T-helper 1 cell treated with Interleukin-12 subunit alpha and Interleukin-12 subunit beta and Interleukin-4 antibody, amounts not matched to agents 30 μg/mL and 1 μg/mL, for 36 hours (primary cell): ENCODE measurements around the gene CHST10.
"Not testable (repeated sequence)": the region's sequence is repeated elsewhere in the genome, so short reads cannot be mapped to it uniquely, and the experiment has no call there.

Source experiments
- H3K27ac Mint-ChIP-seq: one replicate; pipeline ENCODE4 v1.8.0; 2021; ENCODE audit warnings: mild to moderate bottlenecking, mixed read lengths
- H3K27me3 Mint-ChIP-seq: one replicate; pipeline ENCODE4 v1.8.0; 2021; ENCODE audit warnings: low read depth, mixed read lengths
- H3K36me3 Mint-ChIP-seq: one replicate; pipeline ENCODE4 v1.8.0; 2021; ENCODE audit warnings: low read depth, mixed read lengths
- H3K4me1 Mint-ChIP-seq: one replicate; pipeline ENCODE4 v1.8.0; 2021; ENCODE audit warnings: low read depth, mixed read lengths
- H3K4me3 Mint-ChIP-seq: one replicate; pipeline ENCODE4 v1.8.0; 2021; ENCODE audit warnings: mild to moderate bottlenecking, moderate library complexity, mixed read lengths
- H3K9me3 Mint-ChIP-seq: one replicate; pipeline ENCODE4 v1.8.0; 2021; ENCODE audit warnings: mixed read lengths

The CHST10 gene

DNA sequence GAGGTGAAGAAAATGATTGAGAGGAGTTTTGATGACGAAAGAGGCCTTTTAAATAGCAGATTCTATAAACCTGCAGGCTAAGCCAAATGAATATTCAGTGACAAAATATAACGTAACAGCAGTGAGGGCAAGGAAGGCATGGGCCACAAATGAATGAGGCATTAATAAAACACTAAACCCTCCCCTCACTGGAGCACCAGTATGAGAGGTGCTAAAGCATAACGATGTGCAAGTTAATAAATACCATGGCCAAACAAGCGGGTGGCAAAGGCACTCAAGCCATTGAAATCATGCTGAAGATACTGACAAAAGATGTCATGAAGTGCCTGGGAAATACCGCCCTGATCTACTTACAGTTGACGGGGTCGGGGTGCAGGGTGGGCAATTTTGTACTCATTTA is 64.9 kb downstream of the CHST10 start:
- no peaks in the 10 kb centered on the region for H3K4me1 Mint-ChIP-seq
- H3K27me3 Mint-ChIP-seq, result peaks cover 17% of the 10 kb centered on the region
- H3K4me3 Mint-ChIP-seq, result no peak overlapping the region
- no peak overlapping the region for H3K27ac Mint-ChIP-seq
- H3K36me3 Mint-ChIP-seq, result no peaks in the 10 kb centered on the region
- H3K9me3 Mint-ChIP-seq, result no peaks in the 10 kb centered on the region

GRCh38 chr2:100350661-100351185 is 66.7 kb downstream of the CHST10 start:
- Mint-ChIP-seq H3K27ac (no peak overlapping the region), H3K27me3 (peaks cover 13% of the 10 kb centered on the region), H3K4me3 (no peak overlapping the region), H3K36me3 (no peaks in the 10 kb centered on the region), H3K9me3 (no peaks in the 10 kb centered on the region), H3K4me1 (no peaks in the 10 kb centered on the region)

- not testable (repeated sequence) for H3K4me3 Mint-ChIP-seq, H3K9me3 Mint-ChIP-seq, H3K4me1 Mint-ChIP-seq, H3K36me3 Mint-ChIP-seq, H3K27ac Mint-ChIP-seq
- peaks cover 25% of the 10 kb centered on the region for H3K27me3 Mint-ChIP-seq
These were observed 72.3 kb downstream of the CHST10 start for GRCh38 chr2:100345144-100345543.

DNA sequence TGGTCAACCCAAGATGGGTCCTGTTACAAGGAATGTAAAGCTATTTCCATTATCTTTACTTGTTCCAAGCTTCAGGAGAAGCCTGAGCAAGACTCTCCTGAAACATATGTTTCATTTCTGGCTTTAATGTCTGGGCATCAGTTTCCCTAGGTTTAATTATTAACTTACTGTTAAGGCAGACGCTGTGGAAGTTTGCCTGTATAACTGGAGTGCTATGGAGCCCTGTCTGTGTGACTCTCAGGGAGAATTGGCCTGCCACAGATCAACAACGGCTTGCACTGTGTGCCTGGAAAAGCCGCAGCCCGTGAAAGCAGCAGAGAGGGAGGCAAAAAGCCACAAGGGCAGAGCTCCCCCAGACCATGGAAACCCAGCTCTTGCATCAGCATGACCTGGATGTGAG is 73.0 kb downstream of the CHST10 start:
- H3K27ac Mint-ChIP-seq, result no peak overlapping the region
- H3K4me3 Mint-ChIP-seq, result no peak overlapping the region
- no peaks in the 10 kb centered on the region for H3K36me3 Mint-ChIP-seq
- H3K9me3 Mint-ChIP-seq, result no peaks in the 10 kb centered on the region
- no peaks in the 10 kb centered on the region for H3K4me1 Mint-ChIP-seq
- peaks cover 29% of the 10 kb centered on the region for H3K27me3 Mint-ChIP-seq

DNA sequence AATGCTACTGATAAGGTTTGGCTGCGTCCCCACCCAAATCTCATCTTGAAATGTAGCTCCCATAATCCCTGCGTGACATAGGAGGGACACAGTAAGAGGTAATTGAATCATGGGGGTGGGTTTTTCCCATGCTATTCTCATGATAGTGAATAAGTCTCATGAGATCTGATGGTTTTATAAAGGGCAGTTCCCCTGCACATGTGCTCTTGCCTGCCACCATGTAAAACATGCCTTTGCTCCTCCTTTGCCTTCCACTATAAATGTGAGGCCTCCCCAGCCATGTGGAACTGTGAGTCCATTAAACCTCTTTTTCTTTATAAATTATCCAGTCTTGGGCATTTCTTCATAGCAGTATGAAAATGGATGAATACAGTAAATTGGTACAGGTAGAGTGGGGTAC is 75.0 kb downstream of the CHST10 start:
- H3K36me3 Mint-ChIP-seq, result not testable (repeated sequence)

More for the DNA sequence above, 75.0 kb downstream of the CHST10 start:
- H3K27me3 Mint-ChIP-seq, result peaks cover 27% of the 10 kb centered on the region
- not testable (repeated sequence) for H3K4me1 Mint-ChIP-seq, H3K9me3 Mint-ChIP-seq, H3K27ac Mint-ChIP-seq, H3K4me3 Mint-ChIP-seq
